SK-N-SH treated with all-trans-retinoic acid at 6 μM for 48 hours (cell line): ENCODE results near the gene CADM2.

Source experiments
- ATAC-seq: fragments of 200-7000 bp; cut with Tn5 transposase; 3 replicates; pipeline ENCODE4 v1.9.1; 2020; ENCODE audit warnings: mild to moderate bottlenecking, moderate library complexity
- ARNTL ChIP-seq: fragments of 450-650 bp; formaldehyde crosslinking; IDR thresholded peaks from 2 replicates; pipeline ENCODE4 v1.5.0; 2020; ENCODE audit warnings: low read depth, mild to moderate bottlenecking, moderate library complexity, borderline replicate concordance
- BACH2 ChIP-seq: fragments of 250-450 bp; sonication (Bioruptor Pico); IDR thresholded peaks from 2 replicates; pipeline ENCODE4 v1.9.0; 2021; ENCODE audit warnings: mild to moderate bottlenecking, borderline replicate concordance
- CREB5 ChIP-seq: fragments of 250-450 bp; sonication (Bioruptor Pico); IDR thresholded peaks from 2 replicates; pipeline ENCODE4 v1.5.1; 2020; ENCODE audit warnings: low read depth, mild to moderate bottlenecking, moderate library complexity
- CSDC2 ChIP-seq: fragments of 250-450 bp; sonication (Bioruptor Pico); IDR thresholded peaks from 2 replicates; pipeline ENCODE4 v1.5.0; 2020; ENCODE audit warnings: mild to moderate bottlenecking, moderate library complexity
- CSRNP3 ChIP-seq: fragments of 250-450 bp; sonication (Bioruptor Pico); IDR thresholded peaks from 2 replicates; pipeline ENCODE4 v1.5.1; 2021; ENCODE audit warnings: mild to moderate bottlenecking, moderate library complexity
- GLIS3 ChIP-seq: fragments of 250-450 bp; sonication (Bioruptor Pico); IDR thresholded peaks from 2 replicates; pipeline ENCODE4 v1.5.0; 2020; ENCODE audit warnings: mild to moderate bottlenecking, moderate library complexity
- ISL1 ChIP-seq: fragments of 250-450 bp; sonication (Bioruptor Pico); IDR thresholded peaks from 2 replicates; pipeline ENCODE4 v2.1.2; 2022; ENCODE audit warnings: mild to moderate bottlenecking, moderate library complexity
- OSR1 ChIP-seq: fragments of 250-450 bp; sonication (Bioruptor Pico); IDR thresholded peaks from 2 replicates; pipeline ENCODE4 v1.8.0; 2022; ENCODE audit warnings: moderate library complexity, mild to moderate bottlenecking, inconsistent platforms
- PATZ1 ChIP-seq: fragments of 250-450 bp; sonication (Bioruptor Pico); IDR thresholded peaks from 2 replicates; pipeline ENCODE4 v1.8.0; 2020; ENCODE audit warnings: mild to moderate bottlenecking, moderate library complexity, borderline replicate concordance
- POU6F1 ChIP-seq: fragments of 250-450 bp; sonication (Bioruptor Pico); IDR thresholded peaks from 2 replicates; pipeline ENCODE4 v1.8.0; 2021; ENCODE audit warnings: low read depth, mild to moderate bottlenecking, moderate library complexity, borderline replicate concordance
- PPARA ChIP-seq: fragments of 250-450 bp; sonication (Bioruptor Pico); IDR thresholded peaks from 2 replicates; pipeline ENCODE4 v1.5.0; 2020; ENCODE audit warnings: mild to moderate bottlenecking, borderline replicate concordance
- RARB ChIP-seq: fragments of 250-450 bp; sonication (Bioruptor Pico); IDR thresholded peaks from 2 replicates; pipeline ENCODE4 v1.8.0; 2021; ENCODE audit warnings: mild to moderate bottlenecking, moderate library complexity
- TOX ChIP-seq: fragments of 250-450 bp; sonication (Bioruptor Pico); IDR thresholded peaks from 2 replicates; pipeline ENCODE4 v1.8.0; 2021; ENCODE audit warnings: mild to moderate bottlenecking, moderate library complexity, borderline replicate concordance
- TSHZ2 ChIP-seq: fragments of 250-450 bp; sonication (Bioruptor Pico); IDR thresholded peaks from 2 replicates; pipeline ENCODE4 v1.5.0; 2020; ENCODE audit warnings: mild to moderate bottlenecking, moderate library complexity
- ZC3H10 ChIP-seq: fragments of 250-450 bp; sonication (Bioruptor Pico); IDR thresholded peaks from 2 replicates; pipeline ENCODE4 v1.5.1; 2021; ENCODE audit warnings: mild to moderate bottlenecking, moderate library complexity
- ZFP3 ChIP-seq: fragments of 250-450 bp; sonication (Bioruptor Pico); IDR thresholded peaks from 2 replicates; pipeline ENCODE4 v1.5.0; 2020; ENCODE audit warnings: mild to moderate bottlenecking, moderate library complexity
- ZFP30 ChIP-seq: fragments of 450-650 bp; formaldehyde crosslinking; IDR thresholded peaks from 2 replicates; pipeline ENCODE4 v1.5.0; 2022; ENCODE audit warnings: mild to moderate bottlenecking, moderate library complexity
- ZNF565 ChIP-seq: fragments of 450-650 bp; formaldehyde crosslinking; conservative IDR thresholded peaks from 2 replicates; pipeline ENCODE4 v1.5.0; 2020; ENCODE audit warnings: low read depth, mild to moderate bottlenecking, moderate library complexity
- ZNF8 ChIP-seq: fragments of 450-650 bp; formaldehyde crosslinking; IDR thresholded peaks from 2 replicates; pipeline ENCODE4 v1.5.0; 2020; ENCODE audit warnings: mild to moderate bottlenecking, moderate library complexity

The CADM2 gene

GRCh38 chr3:85007195-85008094, 48.7 kb downstream of the CADM2 start:
- no peak for ATAC-seq

GRCh38 chr3:85020828-85021227, 62.0 kb downstream of the CADM2 start:
- TF ChIP-seq ZNF565 (CRISPR knock-in tag): no peak
- TF ChIP-seq TSHZ2: no peak
- TF ChIP-seq ARNTL (CRISPR knock-in tag): no peak
- TF ChIP-seq ZNF8 (CRISPR knock-in tag): no peak
- ATAC-seq: no peak

More at GRCh38 chr3:85007195-85008094, 48.7 kb downstream of the CADM2 start:
- TF ChIP-seq PPARA (CRISPR knock-in tag) (no peak), RARB (CRISPR knock-in tag) (no peak), PATZ1 (no peak), ZFP3 (CRISPR knock-in tag) (no peak), ZNF565 (CRISPR knock-in tag) (no peak), POU6F1 (CRISPR knock-in tag) (no peak), CSRNP3 (no peak), CSDC2 (CRISPR knock-in tag) (no peak), ZFP30 (CRISPR knock-in tag) (no peak), ISL1 (CRISPR knock-in tag) (no peak), GLIS3 (no peak), OSR1 (CRISPR knock-in tag) (no peak), ZNF8 (CRISPR knock-in tag) (no peak), TSHZ2 (no peak), CREB5 (no peak)

- no peak for ATAC-seq
- TF ChIP-seq RARB (CRISPR knock-in tag) (no peak), BACH2 (CRISPR knock-in tag) (no peak), ZC3H10 (CRISPR knock-in tag) (no peak), POU6F1 (CRISPR knock-in tag) (no peak), ZNF565 (CRISPR knock-in tag) (no peak), GLIS3 (no peak), ISL1 (CRISPR knock-in tag) (no peak), TOX (CRISPR knock-in tag) (no peak), PPARA (CRISPR knock-in tag) (no peak), PATZ1 (no peak), ZNF8 (CRISPR knock-in tag) (no peak)
Measured at GRCh38 chr3:85030052-85030451, 71.3 kb downstream of the CADM2 start.
